Mononuclear cell (primary cell): ENCODE data around the gene LRP3. TPM values are rescaled to one million over a fixed set of nuclear protein-coding genes. Genes with fewer than 3 reads are reported as not detected.

Experiments used
- H3K27me3 ChIP-seq: 2 replicates; pipeline ENCODE4 v1.6.0; 2011; ENCODE audit warnings: low read length, control low read depth; ENCODE audit not compliant: insufficient read depth
- H3K4me1 ChIP-seq: 2 replicates; pipeline ENCODE4 v1.5.1; 2011; ENCODE audit warnings: mild to moderate bottlenecking, low read length, control low read depth; ENCODE audit not compliant: insufficient read depth
- H3K4me3 ChIP-seq: 2 replicates; pipeline ENCODE4 v1.5.1; 2011; ENCODE audit warnings: mild to moderate bottlenecking, low read length, moderate library complexity
- H3K9me3 ChIP-seq: 2 replicates; pipeline ENCODE4 v1.5.1; 2011; ENCODE audit warnings: low read depth, mild to moderate bottlenecking, control low read depth, low read length
- total RNA-seq: library from RNA; depleted of rRNA; stranded (reverse); fragments of >200 nt; gene quantifications from one replicate; pipeline ENCODE4 v1.2.3, GENCODE V29; 2012

LRP3 gene
- total RNA-seq, 1 donor, result 3.8 TPM

DNA sequence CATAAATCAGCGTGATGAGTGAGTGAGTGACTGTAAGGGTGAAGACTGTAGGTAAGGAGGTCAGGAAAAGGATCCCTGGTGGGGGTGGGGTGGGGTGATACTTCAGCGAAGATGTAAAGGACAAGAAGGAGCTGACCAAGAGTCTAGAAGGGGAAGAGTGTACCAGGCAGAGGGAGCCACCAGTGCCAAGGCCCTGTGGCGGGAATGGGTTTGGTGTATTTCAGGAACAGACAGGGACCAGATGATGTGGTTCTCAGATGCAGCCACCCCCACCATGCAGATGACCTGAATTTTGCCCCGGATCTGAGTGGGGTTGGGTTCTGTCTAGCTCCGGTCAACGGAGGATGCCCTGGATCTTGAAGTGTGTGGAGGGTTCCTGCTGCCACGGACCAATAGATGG is 61.7 kb downstream of the LRP3 start:
- no peaks in the 10 kb centered on the region for H3K27me3 ChIP-seq
- no peaks in the 10 kb centered on the region for H3K9me3 ChIP-seq
- H3K4me1 ChIP-seq, result peaks cover 41% of the 10 kb centered on the region
- H3K4me3 ChIP-seq, result no peak overlapping the region

GRCh38 chr19:33256261-33256660 is 62.1 kb downstream of the LRP3 start:
- Histone ChIP-seq H3K27me3 (no peaks in the 10 kb centered on the region), H3K4me3 (no peak overlapping the region), H3K4me1 (peaks cover 45% of the 10 kb centered on the region), H3K9me3 (no peaks in the 10 kb centered on the region)

DNA sequence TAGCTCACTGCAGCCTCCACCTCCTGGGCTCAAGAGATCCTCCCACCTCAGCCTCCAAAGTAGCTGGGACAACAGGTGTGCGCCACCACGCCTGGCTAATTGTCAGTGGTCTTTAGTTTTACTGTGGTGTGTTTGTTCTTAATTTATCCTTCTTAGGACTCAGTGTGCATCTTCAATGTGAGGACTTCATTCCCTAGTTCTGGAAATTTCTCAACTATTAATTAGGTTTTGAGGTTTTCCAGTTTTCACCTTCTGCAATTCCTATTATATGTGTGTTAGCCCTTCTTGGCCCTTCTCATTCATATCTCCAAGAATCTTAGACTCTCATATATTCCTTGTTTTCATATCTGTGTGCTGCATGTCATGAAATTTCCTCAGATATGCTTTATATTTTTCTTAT is 63.7 kb downstream of the LRP3 start:
- Histone ChIP-seq H3K9me3 (no peaks in the 10 kb centered on the region), H3K4me1 (peaks cover 49% of the 10 kb centered on the region), H3K4me3 (no peak overlapping the region), H3K27me3 (no peaks in the 10 kb centered on the region)

Other genes with a start within 250 kb of the LRP3 start
- gene CEP89, start 222.4 kb upstream of the LRP3 start, total RNA-seq, result 2.2 TPM
- 0.42 TPM for gene FAAP24, start 222.1 kb upstream of the LRP3 start, total RNA-seq
- gene RHPN2, start 129.4 kb upstream of the LRP3 start, total RNA-seq, result 0.31 TPM
- gene GPATCH1, start 113.1 kb upstream of the LRP3 start, total RNA-seq, result 5.4 TPM
- not detected for gene WDR88, start 62.2 kb upstream of the LRP3 start, total RNA-seq
- not detected for gene SLC7A10, start 31.5 kb downstream of the LRP3 start, total RNA-seq
- gene CEBPA, start 108.2 kb downstream of the LRP3 start, total RNA-seq, result 19.8 TPM
- 25.3 TPM for gene CEBPG, start 179.4 kb downstream of the LRP3 start, total RNA-seq